ENCODE data around the gene SLC16A5. TPM values are rescaled to one million over a fixed set of nuclear protein-coding genes. Genes with fewer than 3 reads are reported as not detected.
"Not testable (repeated sequence)": the region's sequence is repeated elsewhere in the genome, so short reads cannot be mapped to it uniquely, and the experiment has no call there.

SLC16A5 gene
- polyA plus RNA-seq, 3 donors: 27.4 to 42.7 (median 39.8) TPM

DNA sequence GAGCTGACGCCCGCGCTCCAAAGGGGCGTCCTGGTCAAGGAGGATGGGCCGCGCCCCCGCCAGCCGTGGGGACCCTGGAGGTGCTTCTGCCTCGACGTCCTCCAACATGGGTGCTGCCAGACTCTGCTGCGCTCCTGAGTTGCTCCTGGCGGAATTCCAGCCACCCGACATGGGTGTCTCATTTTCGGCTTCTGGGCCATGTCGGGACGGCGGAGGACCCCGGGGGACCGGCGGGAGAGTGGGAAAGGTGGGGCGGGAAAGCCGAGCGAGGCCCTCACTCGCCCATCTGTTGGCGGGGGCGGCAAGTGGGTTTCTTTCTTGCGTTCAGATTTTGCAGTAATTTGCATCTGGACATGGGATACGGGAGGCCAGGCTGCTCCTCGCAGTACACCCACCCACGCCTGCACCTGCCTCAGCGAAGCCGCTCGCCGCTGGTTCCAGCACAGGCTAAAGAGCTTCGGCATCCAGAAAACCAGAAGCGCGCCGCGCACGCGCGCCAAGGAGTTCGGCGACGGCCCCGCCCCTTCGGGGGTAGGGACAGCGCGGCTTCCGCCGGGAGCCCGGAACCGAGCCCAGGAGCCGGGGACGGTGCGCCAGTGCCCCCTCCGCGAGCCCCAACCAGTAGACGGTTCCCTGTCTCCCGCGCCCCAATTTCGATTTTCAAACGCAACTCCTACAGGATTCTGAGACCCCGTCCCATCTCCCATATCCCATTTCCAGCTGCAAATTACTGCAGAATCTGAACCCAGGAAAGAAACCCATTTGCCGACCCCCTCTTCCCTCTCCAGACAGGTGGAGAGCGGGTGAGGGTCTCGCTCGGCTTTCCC, 21.9 kb downstream of the SLC16A5 start, which contains the start of gene ARMC7:
Gene ARMC7 (plus strand): TSS at position 563 of the 827 bp plus-strand sequence. CDS start 320 bp downstream, outside the sequence.
- peak; percentile 82 for DNase-seq

DNA sequence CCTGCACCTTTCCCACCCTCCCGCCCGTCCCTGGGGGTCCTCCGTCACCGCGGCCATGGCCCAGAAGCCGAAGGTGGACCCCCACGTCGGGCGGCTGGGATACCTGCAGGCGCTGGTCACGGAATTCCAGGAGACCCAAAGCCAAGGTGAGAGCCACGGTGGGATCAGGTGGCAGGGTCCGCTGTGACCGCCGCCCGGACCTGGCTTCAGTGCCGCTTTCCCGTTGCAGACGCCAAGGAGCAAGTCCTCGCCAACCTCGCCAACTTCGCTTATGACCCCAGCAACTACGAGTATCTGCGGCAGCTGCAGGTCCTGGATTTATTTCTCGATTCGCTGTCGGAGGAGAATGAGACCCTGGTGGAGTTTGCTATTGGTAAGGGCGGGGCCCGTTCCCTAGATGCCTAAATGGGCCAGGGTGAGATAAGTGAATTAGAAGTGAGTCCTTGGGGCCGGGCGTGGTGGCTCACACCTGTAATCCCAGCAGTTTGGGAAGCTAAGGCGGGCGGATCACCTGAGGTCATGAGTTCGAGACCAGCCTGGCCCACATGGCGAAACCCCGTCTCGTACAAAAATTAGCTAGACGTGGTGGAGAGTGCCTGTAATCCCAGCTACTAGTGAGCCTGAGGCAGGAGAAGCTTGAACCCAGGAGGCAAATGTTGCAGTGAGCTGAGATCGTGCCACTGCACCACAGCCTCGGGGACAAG, 22.6 kb downstream of the SLC16A5 start:
- DNase-seq: no peak

DNA sequence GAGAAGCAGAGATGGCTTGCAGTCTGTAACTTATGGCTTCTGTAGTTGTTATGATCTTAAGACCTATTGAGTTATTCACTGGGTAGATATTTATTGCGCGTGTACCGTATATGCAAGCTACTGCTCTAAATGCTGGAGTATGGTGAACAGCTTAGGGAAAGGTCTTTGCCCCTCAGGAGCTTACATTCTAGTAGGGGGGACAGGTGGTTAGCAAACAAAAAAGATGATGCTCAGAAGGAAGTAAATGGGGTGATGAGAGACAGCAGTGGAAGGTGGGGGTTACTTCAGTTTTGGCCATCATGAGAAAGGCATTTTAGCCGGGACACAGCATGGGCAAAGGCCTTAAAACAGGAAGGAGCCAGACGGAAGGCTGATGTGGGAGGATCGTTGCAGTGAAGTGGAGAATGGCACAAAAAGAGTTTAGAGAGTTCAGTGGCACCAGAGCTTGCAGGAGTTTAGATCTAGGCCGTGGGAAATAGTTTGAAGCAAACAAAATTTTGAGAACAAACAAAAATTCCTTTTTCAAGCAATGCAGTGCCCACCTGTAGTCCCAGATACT, 24.1 kb downstream of the SLC16A5 start:
- no peak for DNase-seq

DNA sequence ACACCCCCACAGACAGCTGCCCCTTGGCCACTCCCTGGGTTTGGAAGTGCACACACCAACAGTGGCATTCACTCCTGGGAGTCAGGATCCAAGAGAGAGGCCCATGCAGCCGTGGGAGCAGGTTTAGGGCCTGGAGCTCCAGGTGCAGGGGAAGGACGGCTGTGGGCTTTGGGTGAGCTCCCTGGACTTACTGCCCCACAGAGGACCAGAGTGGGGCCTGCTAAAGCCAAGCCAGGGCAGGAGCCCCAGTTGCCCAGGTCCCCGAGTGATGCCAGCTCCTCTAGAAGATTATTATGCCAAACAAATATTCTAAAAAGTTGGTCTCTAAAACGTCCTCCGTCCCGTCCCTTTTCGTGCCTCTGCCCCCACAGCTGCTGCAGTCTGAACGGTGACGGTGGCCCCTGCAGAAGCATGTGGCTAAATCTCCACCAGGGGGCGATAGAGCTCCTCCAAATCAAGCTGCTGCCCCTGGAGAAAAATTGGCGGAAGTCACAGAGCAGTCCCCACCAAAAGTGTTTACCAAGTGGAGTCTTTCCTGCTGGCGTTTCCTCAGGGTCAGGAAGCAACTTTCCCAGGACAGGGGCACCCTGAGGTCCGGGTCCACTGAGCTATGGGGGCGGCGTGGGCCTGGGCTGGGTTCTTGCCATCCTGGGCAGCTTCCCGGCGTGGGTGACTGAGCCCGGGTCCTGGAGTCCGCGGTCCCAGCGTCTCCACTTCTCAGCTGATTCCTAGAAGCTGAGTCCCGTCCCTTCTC, 26.2 kb downstream of the SLC16A5 start:
- DNase-seq: peak; percentile 93

DNA sequence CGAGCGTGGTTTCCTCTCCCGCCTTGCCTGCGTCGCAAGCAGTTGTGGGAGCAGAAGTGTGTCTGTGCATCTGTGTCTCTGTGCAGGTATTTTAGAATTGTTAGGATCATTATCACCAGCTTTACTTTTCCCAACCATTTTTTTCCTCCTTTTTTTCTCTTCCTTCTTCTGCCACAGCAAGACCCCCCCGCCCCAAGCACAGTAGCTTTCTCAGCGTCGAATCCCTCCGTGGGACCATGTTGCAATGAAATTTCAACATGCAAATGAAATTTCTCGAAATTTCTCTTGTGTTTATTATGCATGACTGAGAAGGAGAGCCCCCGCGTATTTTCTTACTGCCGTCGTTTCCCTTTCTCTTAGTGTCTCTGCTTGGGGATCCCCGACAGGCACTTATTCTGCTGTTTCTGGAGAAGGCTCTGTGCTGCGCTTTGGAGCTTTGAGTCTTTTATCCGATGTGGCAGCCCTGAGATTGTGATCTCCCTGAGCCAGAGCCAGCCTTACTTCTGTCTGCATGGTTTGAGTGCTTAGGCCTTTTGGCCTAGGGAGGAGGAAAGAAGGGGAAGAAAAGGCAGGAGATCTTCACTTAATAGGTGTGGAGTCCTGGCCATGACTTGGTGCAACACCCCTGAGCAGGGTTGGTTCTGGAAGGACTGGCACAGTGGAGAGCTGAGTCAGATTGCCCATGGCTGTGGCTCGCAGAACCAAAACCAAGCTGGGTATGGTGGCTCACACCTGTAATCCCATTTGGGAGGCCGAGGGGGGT, 27.0 kb downstream of the SLC16A5 start:
- DNase-seq: no peak

DNA sequence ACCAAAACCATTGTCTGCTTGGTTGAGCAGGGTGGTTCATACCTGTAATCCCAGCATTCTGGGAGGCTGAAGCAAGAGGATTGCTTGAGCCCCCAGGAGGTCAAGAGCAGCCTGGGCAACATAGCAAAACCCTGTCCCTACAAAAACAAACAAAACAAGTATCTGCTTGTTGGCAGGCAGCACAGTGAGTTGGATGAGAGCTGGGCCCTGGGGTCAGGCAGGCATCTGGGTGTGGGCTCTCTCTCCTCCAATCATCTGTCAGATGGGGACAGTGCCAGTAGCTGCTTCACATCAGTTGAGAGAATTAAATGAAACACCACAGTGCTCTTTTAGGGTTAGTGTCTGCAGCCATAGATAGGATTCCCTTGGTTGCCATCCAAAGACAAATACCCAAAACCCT, 27.8 kb downstream of the SLC16A5 start:
- no peak for DNase-seq

DNA sequence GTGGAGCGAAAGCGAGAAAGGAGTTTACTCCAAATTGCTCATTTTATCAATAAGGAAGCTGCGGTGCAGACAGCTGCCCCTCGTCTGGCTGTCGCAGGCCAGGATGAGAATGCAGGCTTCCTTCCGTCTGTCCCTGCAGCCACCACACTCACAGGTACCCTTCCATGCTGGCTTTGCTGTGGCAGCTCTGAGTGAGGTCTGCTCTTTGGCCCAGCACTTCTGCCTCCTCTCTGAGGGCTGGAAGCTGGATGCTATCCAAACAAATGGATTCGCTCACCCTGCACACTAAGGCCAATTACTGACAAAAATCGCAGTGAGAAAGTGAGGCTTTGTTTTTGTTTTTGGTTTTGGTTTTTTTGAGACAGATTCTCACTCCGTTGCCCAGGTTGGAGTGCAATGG, 29.0 kb downstream of the SLC16A5 start:
- no peak for DNase-seq

DNA sequence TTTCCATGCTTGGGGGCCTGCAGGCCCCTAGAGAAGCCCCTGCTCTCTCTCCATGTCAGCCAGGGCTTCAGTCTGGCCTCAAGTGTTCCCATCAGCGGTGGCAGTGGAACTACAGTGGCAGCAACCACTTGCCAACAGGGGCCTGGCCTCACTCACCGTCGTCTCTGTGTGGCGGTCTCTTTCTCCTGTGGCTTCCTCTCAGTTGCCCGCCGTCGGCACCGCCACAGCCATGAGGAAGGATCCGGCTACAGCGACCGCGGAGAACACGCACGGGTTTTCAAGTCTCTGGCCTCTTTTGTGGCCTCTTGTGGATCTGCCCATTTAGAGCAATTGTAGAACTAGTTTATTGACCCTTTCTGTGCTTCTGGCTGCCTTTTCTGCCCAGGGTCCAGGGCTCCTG, 30.6 kb downstream of the SLC16A5 start:
- DNase-seq: no peak

DNA sequence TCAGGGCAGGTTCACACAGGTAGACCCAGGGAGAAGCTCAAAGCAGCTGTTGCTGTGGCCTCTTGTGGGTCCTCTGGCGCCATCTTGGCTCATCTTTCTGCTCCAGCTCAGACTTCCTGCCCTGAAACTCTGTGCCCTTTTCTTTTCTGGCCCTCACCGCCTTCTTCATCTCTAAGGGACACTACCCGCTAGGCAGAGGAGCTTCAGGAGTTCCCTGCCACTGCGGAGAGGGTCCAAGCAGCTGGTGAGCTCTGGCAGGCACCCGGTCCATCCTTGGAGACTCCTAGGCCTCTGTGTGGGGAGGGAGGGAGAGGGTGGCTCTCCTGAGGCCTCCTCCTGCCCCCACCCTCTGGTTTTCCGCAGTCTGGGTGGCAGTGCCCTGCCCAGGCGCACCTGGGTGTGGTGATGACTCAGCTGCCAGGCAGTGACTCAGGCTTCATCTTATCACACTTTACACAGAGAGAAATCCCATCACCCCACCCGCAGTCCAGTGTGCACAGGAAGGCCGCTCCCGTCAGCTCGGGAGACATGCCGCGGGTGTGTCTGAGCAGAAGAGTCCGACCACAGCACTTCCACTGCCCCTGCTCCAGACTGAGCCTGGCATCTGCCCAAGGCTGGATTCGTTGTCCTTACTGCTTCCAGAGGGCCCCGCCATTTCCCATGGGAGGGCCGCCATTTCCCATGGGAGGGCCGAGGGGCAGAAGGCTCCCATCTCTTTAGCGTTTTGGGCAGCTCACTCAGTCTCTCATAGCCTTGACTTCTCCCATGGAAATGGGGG, 36.5 kb downstream of the SLC16A5 start:
- no peak for DNase-seq

DNA sequence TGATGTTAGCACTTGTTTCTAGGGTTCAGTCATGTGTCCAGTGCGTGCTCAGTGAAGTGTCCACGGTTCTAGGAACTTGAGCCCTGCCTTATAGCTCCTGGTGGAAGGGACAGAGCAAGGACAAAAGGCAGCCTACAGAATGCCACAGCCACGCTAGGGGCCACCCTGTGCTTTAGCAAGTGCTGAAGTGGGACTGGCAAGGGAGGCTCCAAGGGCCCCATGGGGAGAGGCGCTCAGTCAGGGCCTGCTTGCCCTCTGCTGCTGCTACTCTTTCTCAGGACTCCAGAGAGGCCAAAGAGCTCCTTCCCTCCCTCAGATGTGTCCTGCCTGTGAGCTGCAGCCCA, 37.0 kb downstream of the SLC16A5 start:
- no peak for DNase-seq

DNA sequence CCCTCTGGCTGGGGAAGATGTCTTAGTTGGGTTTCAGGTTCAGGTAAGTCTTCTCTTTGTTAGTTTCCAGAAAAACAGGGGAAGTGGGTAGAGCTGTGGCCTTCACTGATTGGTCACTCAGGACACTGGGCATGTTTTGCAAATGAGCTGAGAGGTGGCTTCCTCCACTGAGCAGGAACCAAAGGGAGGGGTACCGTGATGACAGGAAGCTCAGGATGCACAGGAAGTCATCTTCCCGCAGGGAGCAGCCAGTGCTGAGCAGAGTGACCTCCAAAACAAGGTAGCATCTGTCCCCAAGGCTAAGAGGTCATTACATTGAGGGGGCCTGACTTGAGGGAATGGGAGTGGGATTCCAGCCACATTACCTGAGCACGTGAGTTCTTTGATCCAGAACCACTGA, 38.2 kb downstream of the SLC16A5 start:
- no peak for DNase-seq

DNA sequence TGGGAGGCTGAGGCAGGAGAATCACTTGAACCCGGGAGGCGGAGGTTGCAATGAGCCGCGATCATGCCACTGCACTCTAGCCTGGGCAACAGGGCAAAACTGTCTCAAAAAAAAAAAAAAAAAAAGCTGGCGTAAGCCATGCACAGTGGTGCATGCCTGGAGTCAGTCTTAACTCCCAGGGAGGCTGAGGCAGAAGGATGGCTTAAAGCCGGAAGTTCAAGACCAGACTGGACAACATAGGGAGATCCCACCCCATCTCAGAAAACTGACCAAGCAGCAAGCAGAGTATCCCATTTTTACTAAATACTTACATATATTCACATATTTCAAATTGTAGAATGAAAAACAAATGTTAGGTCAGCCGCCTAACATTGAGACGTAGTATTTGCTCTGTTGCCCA, 39.2 kb downstream of the SLC16A5 start:
- DNase-seq: no peak

DNA sequence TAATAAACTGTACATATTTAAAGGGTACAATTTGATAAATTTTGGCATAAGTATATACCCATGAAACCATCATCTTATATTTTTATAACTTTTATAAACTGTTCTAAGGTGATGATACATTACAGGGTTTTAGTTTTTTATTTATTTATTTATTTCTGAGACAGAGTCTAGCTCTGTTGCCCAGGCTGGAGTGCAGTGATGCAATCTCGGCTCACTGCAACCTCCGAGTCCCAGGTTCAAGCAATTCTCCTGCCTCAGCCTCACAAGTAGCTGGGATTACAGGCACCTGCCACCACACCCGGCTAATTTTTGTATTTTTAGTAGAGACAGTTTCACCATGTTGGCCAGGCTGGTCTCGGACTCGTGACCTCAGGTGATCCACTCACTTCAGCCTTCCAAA, 40.2 kb downstream of the SLC16A5 start:
- not testable (repeated sequence) for DNase-seq

DNA sequence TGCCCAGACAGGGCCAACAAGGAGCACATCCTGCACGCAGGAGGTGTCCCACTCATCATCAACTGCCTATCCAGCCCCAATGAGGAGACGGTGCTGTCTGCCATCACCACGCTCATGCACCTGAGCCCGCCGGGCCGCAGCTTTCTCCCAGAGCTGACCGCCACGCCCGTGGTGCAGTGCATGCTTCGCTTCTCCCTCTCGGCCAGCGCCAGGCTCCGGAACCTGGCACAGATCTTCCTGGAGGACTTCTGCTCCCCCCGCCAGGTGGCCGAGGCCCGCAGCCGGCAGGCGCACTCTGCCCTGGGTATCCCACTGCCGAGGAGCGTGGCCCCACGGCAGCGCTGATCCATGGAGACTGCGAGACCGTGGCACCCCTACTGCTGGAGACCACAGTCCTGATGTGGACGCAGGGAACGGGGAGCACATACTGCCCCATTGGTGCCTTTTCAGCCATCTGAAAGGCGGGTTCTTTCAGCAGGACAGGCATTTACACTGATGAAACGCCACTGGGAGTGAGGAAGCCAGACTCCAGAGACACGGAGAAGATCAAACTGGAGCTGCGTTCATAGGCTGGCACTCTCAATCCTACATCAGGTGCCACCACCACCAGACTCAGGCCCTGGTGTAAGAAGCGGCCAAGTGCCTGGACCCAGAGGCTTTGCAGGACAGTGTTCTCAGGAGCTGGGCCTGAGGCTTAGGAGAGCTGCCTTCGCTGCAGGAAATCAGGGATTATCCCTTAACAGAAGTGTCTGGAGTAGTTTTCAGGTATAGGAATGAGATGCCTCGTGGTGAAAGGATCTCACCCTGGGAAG, 41.1 kb downstream of the SLC16A5 start:
- no peak for DNase-seq

DNA sequence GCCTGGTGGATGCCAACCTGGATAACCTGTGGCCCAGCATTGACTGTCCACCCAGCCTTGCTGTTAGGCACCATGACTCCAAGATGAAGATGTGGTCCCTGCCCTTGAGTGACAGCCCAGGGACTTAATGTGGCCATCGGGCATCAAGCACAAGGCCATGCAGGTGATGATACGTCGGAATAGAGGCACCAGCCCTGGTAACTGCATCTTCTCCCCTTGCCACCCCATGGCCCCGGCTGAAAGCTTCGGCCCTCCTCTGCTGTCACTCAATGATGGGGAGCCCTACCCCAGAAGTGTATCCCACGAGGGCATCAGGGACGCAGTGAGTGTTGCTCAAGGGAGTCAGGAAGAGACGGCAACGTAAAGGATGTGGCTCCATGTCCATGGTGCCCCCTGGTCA, 41.8 kb downstream of the SLC16A5 start:
- DNase-seq: no peak

DNA sequence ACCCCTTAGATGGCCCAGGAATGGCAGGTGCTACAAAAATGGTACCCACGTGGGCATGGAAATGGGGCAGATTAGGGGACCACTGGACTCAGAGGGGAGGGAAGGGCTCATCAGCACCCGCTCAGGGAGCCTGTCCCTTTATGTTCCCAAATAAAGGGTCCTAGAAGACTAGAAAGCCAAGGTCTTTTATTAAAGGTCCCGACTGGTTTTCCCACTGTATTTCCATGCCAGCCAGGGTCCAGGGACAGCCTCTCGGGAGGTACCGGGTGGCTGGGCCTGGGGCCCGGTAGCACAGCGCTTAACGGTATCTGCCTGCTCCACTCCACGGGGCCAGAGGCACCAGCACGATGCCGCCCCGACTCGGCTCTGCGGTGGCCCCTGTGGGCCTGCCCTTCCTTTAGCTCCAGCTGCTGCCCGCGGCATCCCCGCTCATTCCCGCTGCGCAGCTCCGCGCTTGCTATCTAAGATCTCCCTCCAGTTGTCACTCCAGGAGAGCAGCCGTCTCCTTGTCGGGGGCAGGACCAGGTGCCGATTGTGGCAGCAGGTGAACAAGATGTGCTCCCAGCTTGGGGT, 42.4 kb downstream of the SLC16A5 start:
- DNase-seq: no peak

DNA sequence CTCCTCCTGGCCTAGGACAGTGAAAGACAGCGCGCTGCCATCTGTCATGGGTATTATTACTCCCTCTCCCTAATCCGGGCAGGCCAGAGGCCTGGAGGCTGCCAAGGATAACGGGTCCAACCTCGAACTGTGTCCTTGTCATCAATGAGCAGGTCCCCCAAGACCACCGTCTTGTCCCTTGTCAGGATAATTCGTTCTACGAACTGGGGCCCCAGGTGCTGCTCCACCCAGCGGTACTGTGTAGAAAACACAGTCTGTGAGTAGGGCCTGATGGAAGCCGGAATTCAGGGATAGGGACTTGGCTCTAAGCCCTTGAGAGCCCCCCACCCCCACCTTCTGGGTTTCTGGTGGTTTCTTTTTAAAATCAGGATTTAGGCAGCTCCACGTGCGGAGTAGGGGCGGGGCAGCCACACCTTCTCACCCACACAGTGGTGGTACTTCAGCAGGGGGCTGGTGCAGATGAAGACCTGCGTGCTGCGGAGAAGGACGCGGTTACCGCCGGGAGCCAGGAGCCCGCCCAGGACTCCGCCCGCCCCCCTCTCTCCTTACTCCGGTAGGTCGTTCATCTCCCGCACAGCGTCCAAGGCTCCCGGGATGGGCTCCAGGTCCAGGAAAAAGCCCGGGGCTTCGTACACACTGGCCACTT, 43.0 kb downstream of the SLC16A5 start:
- DNase-seq: no peak

DNA sequence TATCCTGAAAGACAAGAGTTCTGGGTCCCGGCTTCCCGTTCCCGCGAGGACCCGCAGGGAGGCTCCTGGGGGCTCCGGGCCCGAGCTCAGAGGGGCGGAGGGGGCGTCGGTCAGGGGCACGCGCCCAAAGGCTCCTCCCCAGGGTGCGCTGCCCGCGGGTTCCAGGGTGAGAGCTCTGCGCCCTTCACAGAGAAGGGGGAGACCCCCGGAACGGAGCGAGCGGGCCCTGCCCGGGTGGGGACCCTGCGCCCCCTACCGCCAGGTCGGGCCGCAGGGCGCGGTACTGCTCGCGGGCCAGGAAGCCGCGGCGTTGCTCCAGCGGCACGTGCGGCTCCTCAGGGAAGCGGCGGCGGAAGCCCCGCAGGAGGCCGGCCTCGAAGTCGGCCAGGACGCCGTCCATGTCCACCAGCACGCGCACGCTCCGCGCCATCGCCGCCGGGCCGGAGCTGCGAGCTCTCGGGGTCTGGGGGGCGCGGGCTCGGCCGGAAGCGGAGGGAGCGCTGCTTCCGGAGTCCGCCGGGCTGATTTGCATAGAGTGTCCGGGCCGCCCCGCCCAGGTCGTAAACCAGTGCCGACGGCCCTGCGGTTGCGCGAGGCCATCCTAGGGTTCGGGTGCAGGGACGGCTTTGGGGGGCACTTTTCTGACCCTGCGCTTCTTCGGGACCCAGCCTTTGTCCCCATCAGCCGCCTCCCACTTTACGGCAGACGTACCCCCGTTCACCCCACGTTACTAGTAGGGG, 43.7 kb downstream of the SLC16A5 start, which contains the start of gene NT5C:
Gene NT5C (minus strand): TSS at position 465 of the 740 bp plus-strand sequence. CDS start 35 bp downstream, at position 430.
- DNase-seq: peak; percentile 88

All from renal pelvis (tissue), 4 donors.